Measurements from ENCODE around the gene ALPL. TPM values are rescaled to one million over a fixed set of nuclear protein-coding genes. Genes with fewer than 3 reads are reported as not detected.

The ALPL gene
- total RNA-seq, 1 experiment from 2014 or later: 4.8 TPM

- H3K27me3 ChIP-seq (replicated peaks; ENCODE audit: insufficient read depth, low read depth, low read length, poor library complexity): no peaks in the 10 kb centered on the region
- no peak overlapping the region for H3K27ac ChIP-seq (ENCODE audit: low read depth, low read length, poor library complexity, severe bottlenecking)
- H3K36me3 ChIP-seq (ENCODE audit: insufficient read depth, low read length, poor library complexity, severe bottlenecking): no peaks in the 10 kb centered on the region
- CTCF ChIA-PET: no interaction called here
- BruUV-seq (replicated peaks): no TSS peak
- no peaks in the 10 kb centered on the region for H3K9me3 ChIP-seq (ENCODE audit: low read depth, low read length, poor library complexity, severe bottlenecking)
- no peak overlapping the region for H3K4me3 ChIP-seq (ENCODE audit: low read depth, low read length, poor library complexity, severe bottlenecking)
- no peak for DNase-seq (ENCODE audit: low spot score)
- H3K4me1 ChIP-seq (ENCODE audit: insufficient read depth, low read length, poor library complexity, severe bottlenecking): no peaks in the 10 kb centered on the region
- POLR2A ChIA-PET (ENCODE audit: low non-redundant PET): no interaction called here
- intact Hi-C loops (cut with micrococcal nuclease; ENCODE audit: unreplicated experiment): no loop called here
- TF ChIP-seq EZH2 (IDR thresholded peaks at IDR 0.05; ENCODE audit: borderline replicate concordance, low read depth, low read length, poor library complexity, severe bottlenecking): no peak
- TF ChIP-seq CTCF (conservative IDR thresholded peaks at IDR 0.05; ENCODE audit: low read depth, low read length): no peak
Measured at GRCh38 chr1:21499283-21499950, 9.8 kb upstream of the ALPL start.

- no peak for TF ChIP-seq EZH2 (IDR thresholded peaks at IDR 0.05; ENCODE audit: borderline replicate concordance, low read depth, low read length, poor library complexity, severe bottlenecking)
- no peak for TF ChIP-seq CTCF (conservative IDR thresholded peaks at IDR 0.05; ENCODE audit: low read depth, low read length)
- ChIA-PET POLR2A (ENCODE audit: low non-redundant PET) (no interaction called here), CTCF (no interaction called here)
- Histone ChIP-seq H3K27me3 (replicated peaks; ENCODE audit: insufficient read depth, low read depth, low read length, poor library complexity) (no peaks in the 10 kb centered on the region), H3K9me3 (ENCODE audit: low read depth, low read length, poor library complexity, severe bottlenecking) (no peaks in the 10 kb centered on the region), H3K27ac (ENCODE audit: low read depth, low read length, poor library complexity, severe bottlenecking) (no peak overlapping the region), H3K4me1 (ENCODE audit: insufficient read depth, low read length, poor library complexity, severe bottlenecking) (no peaks in the 10 kb centered on the region), H3K36me3 (ENCODE audit: insufficient read depth, low read length, poor library complexity, severe bottlenecking) (no peaks in the 10 kb centered on the region), H3K4me3 (ENCODE audit: low read depth, low read length, poor library complexity, severe bottlenecking) (no peak overlapping the region)
- intact Hi-C loops (cut with micrococcal nuclease; ENCODE audit: unreplicated experiment): no loop called here
- no TSS peak for BruUV-seq (replicated peaks)
- no peak for DNase-seq (ENCODE audit: low spot score)
Measured at GRCh38 chr1:21503706-21504377, 5.4 kb upstream of the ALPL start.

GRCh38 chr1:21506804-21507203, 2.4 kb upstream of the ALPL start:
- ChIA-PET CTCF (interaction anchor here (0.6 kb wide), 1 partner anchor 292 kb away, joined by 7 read pairs; no protein-coding TSS in a partner anchor), POLR2A (ENCODE audit: low non-redundant PET) (no interaction called here)
- Histone ChIP-seq H3K27ac (ENCODE audit: low read depth, low read length, poor library complexity, severe bottlenecking) (no peak overlapping the region), H3K27me3 (replicated peaks; ENCODE audit: insufficient read depth, low read depth, low read length, poor library complexity) (no peaks in the 10 kb centered on the region), H3K36me3 (ENCODE audit: insufficient read depth, low read length, poor library complexity, severe bottlenecking) (no peaks in the 10 kb centered on the region), H3K4me3 (ENCODE audit: low read depth, low read length, poor library complexity, severe bottlenecking) (no peak overlapping the region), H3K4me1 (ENCODE audit: insufficient read depth, low read length, poor library complexity, severe bottlenecking) (peaks cover 8% of the 10 kb centered on the region), H3K9me3 (ENCODE audit: low read depth, low read length, poor library complexity, severe bottlenecking) (no peaks in the 10 kb centered on the region)
- intact Hi-C loops (cut with micrococcal nuclease; ENCODE audit: unreplicated experiment): loop anchor here (5.0 kb wide), 1 partner anchor 90 kb away; no protein-coding TSS in a partner anchor
- no peak for DNase-seq (ENCODE audit: low spot score)
- BruUV-seq (replicated peaks): no TSS peak
- TF ChIP-seq EZH2 (IDR thresholded peaks at IDR 0.05; ENCODE audit: borderline replicate concordance, low read depth, low read length, poor library complexity, severe bottlenecking) (no peak), CTCF (conservative IDR thresholded peaks at IDR 0.05; ENCODE audit: low read depth, low read length) (no peak)
